Astrocyte (in vitro differentiated cells and primary cell): Measurements from ENCODE around the gene METAP1D. TPM values are rescaled to one million over a fixed set of nuclear protein-coding genes. Genes with fewer than 3 reads are reported as not detected.

Experiments
- DNase-seq: peaks from one replicate; pipeline ENCODE4 v3.0.0-alpha.2; 2010; ENCODE audit warnings: low read depth
- FAIRE-seq: peaks from 2 replicates; lab custom pipeline; 2011; peaks lifted over from hg19 to GRCh38; lab: Jason Lieb, UNC
- H2AFZ ChIP-seq: 2 replicates; pipeline ENCODE4 v1.6.0; 2012; ENCODE audit warnings: low read depth, low read length, inconsistent platforms
- H3K27ac ChIP-seq: 2 replicates; pipeline ENCODE4 v1.5.1; 2011; ENCODE audit warnings: low read depth, low read length, inconsistent platforms
- H3K27me3 ChIP-seq: 2 replicates; pipeline ENCODE4 v1.6.0; 2011; ENCODE audit warnings: low read length, inconsistent platforms; ENCODE audit not compliant: insufficient read depth
- H3K36me3 ChIP-seq: 2 replicates; pipeline ENCODE4 v1.5.1; 2011; ENCODE audit warnings: low read length, inconsistent platforms; ENCODE audit not compliant: insufficient read depth
- H3K4me1 ChIP-seq: 2 replicates; pipeline ENCODE4 v1.5.1; 2011; ENCODE audit warnings: low read length, inconsistent platforms; ENCODE audit not compliant: insufficient read depth
- H3K4me2 ChIP-seq: 2 replicates; pipeline ENCODE4 v1.6.0; 2012; ENCODE audit warnings: low read length, inconsistent platforms
- H3K4me3 ChIP-seq: 2 replicates; pipeline ENCODE4 v1.5.1; 2011; ENCODE audit warnings: low read depth, mild to moderate bottlenecking, low read length, inconsistent platforms; ENCODE audit not compliant: insufficient read depth
- H3K79me2 ChIP-seq: 2 replicates; pipeline ENCODE4 v1.6.0; 2012; ENCODE audit warnings: mild to moderate bottlenecking, low read length, inconsistent platforms; ENCODE audit not compliant: insufficient read depth
- H3K9ac ChIP-seq: 2 replicates; pipeline ENCODE4 v1.6.0; 2012; ENCODE audit warnings: mild to moderate bottlenecking, low read length, inconsistent platforms
- H3K9me3 ChIP-seq: 2 replicates; pipeline ENCODE4 v1.5.1; 2012; ENCODE audit warnings: low read depth, mild to moderate bottlenecking, low read length, inconsistent platforms; ENCODE audit not compliant: insufficient read depth
- H4K20me1 ChIP-seq: 2 replicates; pipeline ENCODE4 v1.6.0; 2012; ENCODE audit warnings: low read length, inconsistent platforms; ENCODE audit not compliant: insufficient read depth
- H3K27ac Mint-ChIP-seq: one replicate; pipeline ENCODE4 v1.8.0; 2021; ENCODE audit warnings: mild to moderate bottlenecking, mixed read lengths; ENCODE audit not compliant: unreplicated experiment
- H3K27me3 Mint-ChIP-seq: one replicate; pipeline ENCODE4 v1.8.0; 2021; ENCODE audit warnings: low read depth, mixed read lengths; ENCODE audit not compliant: unreplicated experiment
- H3K36me3 Mint-ChIP-seq: one replicate; pipeline ENCODE4 v1.8.0; 2021; ENCODE audit warnings: low read depth, mixed read lengths; ENCODE audit not compliant: unreplicated experiment
- H3K4me1 Mint-ChIP-seq: one replicate; pipeline ENCODE4 v1.8.0; 2021; ENCODE audit warnings: low read depth, mixed read lengths; ENCODE audit not compliant: unreplicated experiment
- H3K4me3 Mint-ChIP-seq: one replicate; pipeline ENCODE4 v1.8.0; 2021; ENCODE audit warnings: mild to moderate bottlenecking, moderate library complexity, mixed read lengths; ENCODE audit not compliant: unreplicated experiment
- H3K9me3 Mint-ChIP-seq: one replicate; pipeline ENCODE4 v1.8.0; 2021; ENCODE audit warnings: mild to moderate bottlenecking, mixed read lengths; ENCODE audit not compliant: unreplicated experiment
- EZH2 ChIP-seq: IDR thresholded peaks from 2 replicates; pipeline ENCODE4 v1.6.1; 2012; ENCODE audit warnings: mild to moderate bottlenecking, low read length, inconsistent platforms; ENCODE audit not compliant: insufficient read depth
- total RNA-seq: library from RNA; stranded (reverse); gene quantifications from 2 replicates; pipeline ENCODE4 v1.2.1, GENCODE V29; 2021
- TF ChIP-seq, protein P1 (sequence below): IDR thresholded peaks from 2 replicates; pipeline ENCODE4 v1.5.1; 2011; ENCODE audit warnings: low read depth, mild to moderate bottlenecking, inconsistent platforms, low read length, moderate library complexity; ENCODE audit not compliant: insufficient read depth

METAP1D gene
- total RNA-seq, 1 donor from 2014 or later = 6.5 TPM

DNA sequence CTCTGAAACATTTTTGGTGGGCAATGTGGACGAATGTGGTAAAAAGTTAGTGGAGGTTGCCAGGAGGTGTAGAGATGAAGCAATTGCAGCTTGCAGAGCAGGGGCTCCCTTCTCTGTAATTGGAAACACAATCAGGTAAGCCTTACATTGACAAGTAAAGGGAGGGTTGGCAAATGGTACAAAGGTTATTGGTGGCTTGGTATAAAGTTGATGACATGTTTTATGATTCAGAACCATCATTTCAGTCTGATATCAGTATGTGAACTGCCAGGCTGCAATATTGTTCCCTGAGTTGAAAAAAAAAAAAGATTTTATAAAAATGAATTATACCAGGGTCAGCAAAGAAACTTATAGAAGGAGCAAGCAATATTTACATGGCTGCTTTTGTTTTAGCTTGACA, 71.2 kb downstream of the METAP1D start:
- Histone ChIP-seq H3K4me1 (no peaks in the 10 kb centered on the region), H2AFZ (no peak overlapping the region), H3K79me2 (no peaks in the 10 kb centered on the region), H4K20me1 (no peaks in the 10 kb centered on the region), H3K27ac (no peak overlapping the region), H3K27me3 (no peaks in the 10 kb centered on the region), H3K9ac (no peak overlapping the region), H3K4me2 (no peak overlapping the region), H3K4me3 (no peak overlapping the region), H3K9me3 (no peaks in the 10 kb centered on the region), H3K36me3 (no peaks in the 10 kb centered on the region)
- no peaks in the 10 kb centered on the region for H3K36me3 Mint-ChIP-seq
- TF ChIP-seq EZH2 = no peak
- TF ChIP-seq, protein P1, sequence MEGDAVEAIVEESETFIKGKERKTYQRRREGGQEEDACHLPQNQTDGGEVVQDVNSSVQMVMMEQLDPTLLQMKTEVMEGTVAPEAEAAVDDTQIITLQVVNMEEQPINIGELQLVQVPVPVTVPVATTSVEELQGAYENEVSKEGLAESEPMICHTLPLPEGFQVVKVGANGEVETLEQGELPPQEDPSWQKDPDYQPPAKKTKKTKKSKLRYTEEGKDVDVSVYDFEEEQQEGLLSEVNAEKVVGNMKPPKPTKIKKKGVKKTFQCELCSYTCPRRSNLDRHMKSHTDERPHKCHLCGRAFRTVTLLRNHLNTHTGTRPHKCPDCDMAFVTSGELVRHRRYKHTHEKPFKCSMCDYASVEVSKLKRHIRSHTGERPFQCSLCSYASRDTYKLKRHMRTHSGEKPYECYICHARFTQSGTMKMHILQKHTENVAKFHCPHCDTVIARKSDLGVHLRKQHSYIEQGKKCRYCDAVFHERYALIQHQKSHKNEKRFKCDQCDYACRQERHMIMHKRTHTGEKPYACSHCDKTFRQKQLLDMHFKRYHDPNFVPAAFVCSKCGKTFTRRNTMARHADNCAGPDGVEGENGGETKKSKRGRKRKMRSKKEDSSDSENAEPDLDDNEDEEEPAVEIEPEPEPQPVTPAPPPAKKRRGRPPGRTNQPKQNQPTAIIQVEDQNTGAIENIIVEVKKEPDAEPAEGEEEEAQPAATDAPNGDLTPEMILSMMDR = no peak
- DNase-seq (no peak), FAIRE-seq (no peak)
- H3K4me3 Mint-ChIP-seq = no peak overlapping the region
- no peaks in the 10 kb centered on the region for H3K9me3 Mint-ChIP-seq
- H3K4me1 Mint-ChIP-seq = no peaks in the 10 kb centered on the region
- peaks cover 10% of the 10 kb centered on the region for H3K27me3 Mint-ChIP-seq
- no peak overlapping the region for H3K27ac Mint-ChIP-seq

DNA sequence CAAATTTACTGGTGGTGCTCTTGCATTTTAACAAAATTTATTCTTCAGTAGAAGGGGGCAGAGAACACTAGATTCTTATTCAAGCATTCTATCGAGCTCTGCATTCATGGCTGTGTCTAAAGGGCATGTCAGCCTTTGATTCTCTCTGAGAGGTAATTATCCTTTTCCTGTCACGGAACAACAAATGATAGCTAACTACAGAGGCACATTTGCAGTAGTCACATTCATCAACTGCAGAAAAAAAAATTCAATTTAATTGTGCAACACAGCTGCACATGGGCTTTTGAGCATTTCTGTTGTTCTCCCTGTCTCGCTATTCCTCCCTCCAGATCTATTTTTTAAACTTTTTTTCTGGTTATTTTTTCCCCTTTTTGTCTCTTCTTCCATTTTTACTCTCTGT, 72.5 kb downstream of the METAP1D start:
- peaks cover 19% of the 10 kb centered on the region for H3K27me3 Mint-ChIP-seq

DNA sequence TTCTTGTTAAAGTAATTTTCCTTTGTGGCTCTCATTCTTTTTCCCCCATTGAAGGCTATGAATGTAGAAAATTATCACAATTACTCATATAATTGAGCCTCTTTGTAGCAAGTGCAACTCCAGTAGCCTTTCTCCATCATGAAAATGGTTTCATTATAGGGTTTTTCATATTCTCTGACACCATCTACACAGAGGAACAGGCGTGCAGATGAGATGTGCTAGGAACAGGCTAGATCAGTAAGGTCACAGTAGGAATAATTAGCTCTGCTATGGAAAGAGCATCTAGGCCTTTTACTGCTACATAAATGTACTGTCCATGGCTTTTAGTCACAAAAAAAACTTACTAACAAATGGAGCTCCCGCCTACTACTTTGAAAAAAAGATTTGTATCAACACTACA, 73.0 kb downstream of the METAP1D start:
- Histone ChIP-seq H3K27me3 (no peaks in the 10 kb centered on the region), H2AFZ (no peak overlapping the region), H3K4me1 (no peaks in the 10 kb centered on the region), H3K4me2 (no peak overlapping the region), H4K20me1 (no peaks in the 10 kb centered on the region), H3K36me3 (no peaks in the 10 kb centered on the region), H3K9me3 (no peaks in the 10 kb centered on the region), H3K79me2 (no peaks in the 10 kb centered on the region), H3K27ac (no peak overlapping the region), H3K9ac (no peak overlapping the region), H3K4me3 (no peak overlapping the region)
- TF ChIP-seq EZH2 = no peak
- TF ChIP-seq, protein P1 = no peak
- Mint-ChIP-seq H3K27ac (no peak overlapping the region), H3K36me3 (no peaks in the 10 kb centered on the region), H3K4me1 (no peaks in the 10 kb centered on the region), H3K9me3 (no peaks in the 10 kb centered on the region), H3K4me3 (no peak overlapping the region), H3K27me3 (peaks cover 19% of the 10 kb centered on the region)
- no peak for FAIRE-seq
- DNase-seq = no peak

More for the DNA sequence above, 72.5 kb downstream of the METAP1D start:
- Histone ChIP-seq H3K4me2 (no peak overlapping the region), H3K79me2 (no peaks in the 10 kb centered on the region), H4K20me1 (no peaks in the 10 kb centered on the region), H3K9me3 (no peaks in the 10 kb centered on the region), H3K9ac (no peak overlapping the region), H3K4me1 (no peaks in the 10 kb centered on the region), H3K27ac (no peak overlapping the region), H3K36me3 (no peaks in the 10 kb centered on the region), H3K27me3 (no peaks in the 10 kb centered on the region), H3K4me3 (no peak overlapping the region), H2AFZ (no peak overlapping the region)
- H3K4me1 Mint-ChIP-seq = no peaks in the 10 kb centered on the region
- no peak overlapping the region for H3K27ac Mint-ChIP-seq
- TF ChIP-seq, protein P1 = no peak
- DNase-seq (no peak), FAIRE-seq (no peak)
- H3K36me3 Mint-ChIP-seq = no peaks in the 10 kb centered on the region
- H3K9me3 Mint-ChIP-seq = no peaks in the 10 kb centered on the region
- no peak overlapping the region for H3K4me3 Mint-ChIP-seq
